ENCODE data around the gene GOLGA1. TPM values are rescaled to one million over a fixed set of nuclear protein-coding genes. Genes with fewer than 3 reads are reported as not detected.

The GOLGA1 gene
- total RNA-seq, 1 experiment from 2014 or later = 9.6 TPM

- Mint-ChIP-seq H3K27ac (peak overlapping the region; percentile 87), H3K9me3 (no peaks in the 10 kb centered on the region), H3K36me3 (peaks cover 37% of the 10 kb centered on the region), H3K4me1 (peaks cover 39% of the 10 kb centered on the region), H3K4me3 (no peak overlapping the region), H3K27me3 (ENCODE audit: low read depth) (no peaks in the 10 kb centered on the region)
- ATAC-seq = no peak
- no peak for DNase-seq (ENCODE audit: low spot score)
- TF ChIP-seq NFE2L1 (CRISPR knock-in tag; IDR thresholded peaks at IDR 0.05) (no peak), USF2 (CRISPR knock-in tag; IDR thresholded peaks at IDR 0.05) (no peak), E2F4 (CRISPR knock-in tag; IDR thresholded peaks at IDR 0.05; ENCODE audit: borderline replicate concordance, low read depth) (no peak), PRRX2 (CRISPR knock-in tag; IDR thresholded peaks at IDR 0.05) (no peak), TP53 (CRISPR knock-in tag; IDR thresholded peaks at IDR 0.05) (no peak), PRDM15 (CRISPR knock-in tag; IDR thresholded peaks at IDR 0.05) (no peak), CDX4 (CRISPR knock-in tag; IDR thresholded peaks at IDR 0.05; ENCODE audit: borderline replicate concordance) (no peak), MYBL2 (CRISPR knock-in tag; IDR thresholded peaks at IDR 0.05) (no peak), OVOL2 (CRISPR knock-in tag; IDR thresholded peaks at IDR 0.05; ENCODE audit: borderline replicate concordance) (no peak), ZNF423 (CRISPR knock-in tag; IDR thresholded peaks at IDR 0.05) (no peak), GRHL2 (CRISPR knock-in tag; IDR thresholded peaks at IDR 0.05; ENCODE audit: insufficient replicate concordance, severe bottlenecking) (no peak), ZNF138 (CRISPR knock-in tag; conservative IDR thresholded peaks at IDR 0.05) (no peak), ZNF317 (CRISPR knock-in tag; IDR thresholded peaks at IDR 0.05; ENCODE audit: borderline replicate concordance, low read depth) (no peak), NFYB (CRISPR knock-in tag; conservative IDR thresholded peaks at IDR 0.05; ENCODE audit: low read depth) (no peak), SOX15 (CRISPR knock-in tag; IDR thresholded peaks at IDR 0.05) (no peak)
- TF ChIP-seq, protein P1, sequence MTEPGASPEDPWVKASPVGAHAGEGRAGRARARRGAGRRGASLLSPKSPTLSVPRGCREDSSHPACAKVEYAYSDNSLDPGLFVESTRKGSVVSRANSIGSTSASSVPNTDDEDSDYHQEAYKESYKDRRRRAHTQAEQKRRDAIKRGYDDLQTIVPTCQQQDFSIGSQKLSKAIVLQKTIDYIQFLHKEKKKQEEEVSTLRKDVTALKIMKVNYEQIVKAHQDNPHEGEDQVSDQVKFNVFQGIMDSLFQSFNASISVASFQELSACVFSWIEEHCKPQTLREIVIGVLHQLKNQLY (CRISPR knock-in tag; IDR thresholded peaks at IDR 0.05) = no peak
- TF ChIP-seq, protein P2, sequence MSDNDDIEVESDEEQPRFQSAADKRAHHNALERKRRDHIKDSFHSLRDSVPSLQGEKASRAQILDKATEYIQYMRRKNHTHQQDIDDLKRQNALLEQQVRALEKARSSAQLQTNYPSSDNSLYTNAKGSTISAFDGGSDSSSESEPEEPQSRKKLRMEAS (CRISPR knock-in tag; IDR thresholded peaks at IDR 0.05) = no peak
- TF ChIP-seq, protein P3, sequence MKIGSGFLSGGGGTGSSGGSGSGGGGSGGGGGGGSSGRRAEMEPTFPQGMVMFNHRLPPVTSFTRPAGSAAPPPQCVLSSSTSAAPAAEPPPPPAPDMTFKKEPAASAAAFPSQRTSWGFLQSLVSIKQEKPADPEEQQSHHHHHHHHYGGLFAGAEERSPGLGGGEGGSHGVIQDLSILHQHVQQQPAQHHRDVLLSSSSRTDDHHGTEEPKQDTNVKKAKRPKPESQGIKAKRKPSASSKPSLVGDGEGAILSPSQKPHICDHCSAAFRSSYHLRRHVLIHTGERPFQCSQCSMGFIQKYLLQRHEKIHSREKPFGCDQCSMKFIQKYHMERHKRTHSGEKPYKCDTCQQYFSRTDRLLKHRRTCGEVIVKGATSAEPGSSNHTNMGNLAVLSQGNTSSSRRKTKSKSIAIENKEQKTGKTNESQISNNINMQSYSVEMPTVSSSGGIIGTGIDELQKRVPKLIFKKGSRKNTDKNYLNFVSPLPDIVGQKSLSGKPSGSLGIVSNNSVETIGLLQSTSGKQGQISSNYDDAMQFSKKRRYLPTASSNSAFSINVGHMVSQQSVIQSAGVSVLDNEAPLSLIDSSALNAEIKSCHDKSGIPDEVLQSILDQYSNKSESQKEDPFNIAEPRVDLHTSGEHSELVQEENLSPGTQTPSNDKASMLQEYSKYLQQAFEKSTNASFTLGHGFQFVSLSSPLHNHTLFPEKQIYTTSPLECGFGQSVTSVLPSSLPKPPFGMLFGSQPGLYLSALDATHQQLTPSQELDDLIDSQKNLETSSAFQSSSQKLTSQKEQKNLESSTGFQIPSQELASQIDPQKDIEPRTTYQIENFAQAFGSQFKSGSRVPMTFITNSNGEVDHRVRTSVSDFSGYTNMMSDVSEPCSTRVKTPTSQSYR (CRISPR knock-in tag; IDR thresholded peaks at IDR 0.05) = no peak
- ChIA-PET CTCF (interaction anchor here (0.9 to 6.3 kb wide), 3 partner anchors 11 to 24 kb away, joined by 3 to 40 read pairs (median 9); partner anchors contain the start of gene WDR38), POLR2A (interaction anchor here (0.9 kb wide), 1 partner anchor 21 kb away, joined by 3 read pairs; no protein-coding TSS in a partner anchor)
Observed at GRCh38 chr9:124877021-124877782, 63.7 kb downstream of the GOLGA1 start.

All from WTC11 (cell line).